Measurements from ENCODE around the gene UPF2. TPM values are rescaled to one million over a fixed set of nuclear protein-coding genes. Genes with fewer than 3 reads are reported as not detected.
A peak's percentile ranks its signal among the peaks of the same experiment; 100 is the strongest.

Gene UPF2
- total RNA-seq, 1 experiment from 2014 or later, result 30.6 TPM

DNA sequence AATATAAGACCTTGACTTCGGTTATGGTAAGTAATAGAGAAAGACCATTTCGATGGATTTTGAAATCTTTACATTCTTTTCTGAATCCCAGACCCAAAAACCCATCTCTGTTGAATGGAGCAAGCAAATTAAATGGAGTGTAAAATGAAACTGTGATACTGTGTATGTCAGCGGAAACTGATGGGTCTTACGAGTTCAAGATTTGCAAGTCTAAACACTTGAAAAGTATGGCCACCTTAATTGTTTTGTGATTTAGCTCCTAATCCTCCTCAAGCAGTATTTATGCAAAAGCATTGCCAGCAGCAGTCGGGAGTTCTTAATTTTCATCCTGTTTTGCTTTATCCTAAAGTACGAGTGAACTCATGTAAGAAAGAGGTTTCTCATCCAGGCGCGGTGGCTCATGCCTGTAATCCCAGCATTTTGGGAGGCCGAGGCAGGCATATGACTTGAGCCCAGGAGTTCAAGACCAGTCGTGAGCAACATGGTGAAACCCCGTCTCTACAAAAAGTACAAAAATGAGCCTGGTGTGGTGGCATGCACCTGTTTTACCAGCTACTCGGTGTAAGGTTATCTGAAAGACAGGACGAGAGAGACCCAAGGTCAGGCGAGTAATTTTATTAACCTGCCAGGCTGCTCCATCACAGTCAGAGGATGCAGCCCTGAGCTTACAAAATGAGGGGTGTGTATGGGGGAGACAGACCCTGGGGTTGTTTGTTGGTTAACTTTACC is 20.3 kb upstream of the UPF2 start:
- peak; percentile 31 for DNase-seq (ENCODE audit: low spot score)
- ChIA-PET CTCF (no interaction called here), POLR2A (ENCODE audit: low non-redundant PET) (no interaction called here)
- peak overlapping the region; percentile 18 for H3K27ac ChIP-seq (ENCODE audit: low read depth, low read length, poor library complexity, severe bottlenecking)
- peaks cover 6% of the 10 kb centered on the region for H3K4me1 ChIP-seq (ENCODE audit: insufficient read depth, low read length, poor library complexity, severe bottlenecking)
- no TSS peak for BruUV-seq (replicated peaks)
- H3K27me3 ChIP-seq (replicated peaks; ENCODE audit: insufficient read depth, low read depth, low read length, poor library complexity), result no peaks in the 10 kb centered on the region
- H3K4me3 ChIP-seq (ENCODE audit: low read depth, low read length, poor library complexity, severe bottlenecking), result no peak overlapping the region
- H3K36me3 ChIP-seq (ENCODE audit: insufficient read depth, low read length, poor library complexity, severe bottlenecking), result no peaks in the 10 kb centered on the region
- no peaks in the 10 kb centered on the region for H3K9me3 ChIP-seq (ENCODE audit: low read depth, low read length, poor library complexity, severe bottlenecking)
- TF ChIP-seq EZH2 (IDR thresholded peaks at IDR 0.05; ENCODE audit: borderline replicate concordance, low read depth, low read length, poor library complexity, severe bottlenecking) (no peak), CTCF (conservative IDR thresholded peaks at IDR 0.05; ENCODE audit: low read depth, low read length) (no peak)
- intact Hi-C loops (cut with micrococcal nuclease; ENCODE audit: unreplicated experiment), result no loop called here

GRCh38 chr10:12061124-12061523 is 18.5 kb upstream of the UPF2 start:
- Histone ChIP-seq H3K9me3 (ENCODE audit: low read depth, low read length, poor library complexity, severe bottlenecking) (no peaks in the 10 kb centered on the region), H3K27me3 (replicated peaks; ENCODE audit: insufficient read depth, low read depth, low read length, poor library complexity) (no peaks in the 10 kb centered on the region), H3K4me3 (ENCODE audit: low read depth, low read length, poor library complexity, severe bottlenecking) (no peak overlapping the region), H3K4me1 (ENCODE audit: insufficient read depth, low read length, poor library complexity, severe bottlenecking) (peaks cover 6% of the 10 kb centered on the region), H3K36me3 (ENCODE audit: insufficient read depth, low read length, poor library complexity, severe bottlenecking) (no peaks in the 10 kb centered on the region), H3K27ac (ENCODE audit: low read depth, low read length, poor library complexity, severe bottlenecking) (no peak overlapping the region)
- ChIA-PET POLR2A (ENCODE audit: low non-redundant PET) (no interaction called here), CTCF (no interaction called here)
- DNase-seq (ENCODE audit: low spot score), result no peak
- BruUV-seq (replicated peaks), result no TSS peak
- no peak for TF ChIP-seq CTCF (conservative IDR thresholded peaks at IDR 0.05; ENCODE audit: low read depth, low read length)
- TF ChIP-seq EZH2 (IDR thresholded peaks at IDR 0.05; ENCODE audit: borderline replicate concordance, low read depth, low read length, poor library complexity, severe bottlenecking), result no peak
- intact Hi-C loops (cut with micrococcal nuclease; ENCODE audit: unreplicated experiment), result no loop called here

DNA sequence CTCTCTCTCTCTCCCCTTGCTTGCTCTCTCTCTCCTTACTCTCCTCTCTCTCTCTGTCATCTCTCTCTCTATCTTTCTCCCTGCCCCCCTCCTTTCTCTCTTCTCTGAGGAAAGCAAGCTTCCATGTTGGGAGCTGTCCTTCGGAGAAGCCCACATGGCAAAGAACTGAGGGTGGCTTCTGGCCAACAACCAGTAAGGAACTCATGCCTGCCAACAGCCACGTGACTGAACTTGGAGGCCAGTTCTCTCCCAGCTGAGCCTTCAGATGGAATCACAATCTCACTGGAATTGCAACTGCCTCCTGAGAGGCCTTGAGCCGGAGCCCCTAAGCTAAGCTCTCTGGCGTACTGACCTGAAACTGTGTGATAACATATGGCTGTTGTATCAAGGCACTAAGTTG is 14.1 kb upstream of the UPF2 start:
- Histone ChIP-seq H3K27me3 (replicated peaks; ENCODE audit: insufficient read depth, low read depth, low read length, poor library complexity) (no peaks in the 10 kb centered on the region), H3K4me3 (ENCODE audit: low read depth, low read length, poor library complexity, severe bottlenecking) (no peak overlapping the region), H3K36me3 (ENCODE audit: insufficient read depth, low read length, poor library complexity, severe bottlenecking) (no peaks in the 10 kb centered on the region), H3K4me1 (ENCODE audit: insufficient read depth, low read length, poor library complexity, severe bottlenecking) (peaks cover 3% of the 10 kb centered on the region), H3K27ac (ENCODE audit: low read depth, low read length, poor library complexity, severe bottlenecking) (no peak overlapping the region), H3K9me3 (ENCODE audit: low read depth, low read length, poor library complexity, severe bottlenecking) (no peaks in the 10 kb centered on the region)
- ChIA-PET POLR2A (ENCODE audit: low non-redundant PET) (no interaction called here), CTCF (interaction anchor here (0.6 kb wide), 1 partner anchor 12 kb away, joined by 3 read pairs; no protein-coding TSS in a partner anchor)
- intact Hi-C loops (cut with micrococcal nuclease; ENCODE audit: unreplicated experiment), result no loop called here
- DNase-seq (ENCODE audit: low spot score), result no peak
- BruUV-seq (replicated peaks), result no TSS peak
- TF ChIP-seq CTCF (conservative IDR thresholded peaks at IDR 0.05; ENCODE audit: low read depth, low read length) (no peak), EZH2 (IDR thresholded peaks at IDR 0.05; ENCODE audit: borderline replicate concordance, low read depth, low read length, poor library complexity, severe bottlenecking) (no peak)

All from A673 (cell line).